Neural crest cell (in vitro differentiated cells): ENCODE measurements around the gene FGFBP1. TPM values are rescaled to one million over a fixed set of nuclear protein-coding genes. Genes with fewer than 3 reads are reported as not detected.

Source experiments
- DNase-seq: peaks from one replicate; pipeline ENCODE4 v3.0.0; 2021; ENCODE audit warnings: low read depth, mixed read lengths, low spot score
- H3K27ac Mint-ChIP-seq: one replicate; pipeline ENCODE4 v1.8.0; 2021; ENCODE audit warnings: mild to moderate bottlenecking, mixed read lengths; ENCODE audit not compliant: unreplicated experiment
- H3K27me3 Mint-ChIP-seq: 2 replicates; pipeline ENCODE4 v1.8.0; 2021; ENCODE audit warnings: low read depth, mild to moderate bottlenecking, mixed read lengths
- H3K36me3 Mint-ChIP-seq: 2 replicates; pipeline ENCODE4 v1.8.0; 2021; ENCODE audit warnings: low read depth, mild to moderate bottlenecking, mixed read lengths
- H3K4me1 Mint-ChIP-seq: 2 replicates; pipeline ENCODE4 v1.8.0; 2021; ENCODE audit warnings: mixed read lengths
- H3K4me3 Mint-ChIP-seq: one replicate; pipeline ENCODE4 v1.8.0; 2021; ENCODE audit warnings: mild to moderate bottlenecking, mixed read lengths
- H3K9me3 Mint-ChIP-seq: 2 replicates; pipeline ENCODE4 v1.8.0; 2021; ENCODE audit warnings: mixed read lengths
- CTCF ChIP-seq: fragments of 200-600 bp; sonication (generic); conservative IDR thresholded peaks from 2 replicates; pipeline ENCODE4 v1.5.0; 2021; ENCODE audit warnings: antibody characterized with exemption, mild to moderate bottlenecking
- total RNA-seq: library from RNA; stranded (reverse); gene quantifications from 2 replicates; pipeline ENCODE4 v1.2.1, GENCODE V29; 2021

Gene FGFBP1
- total RNA-seq, 1 donor from 2014 or later, result not detected

- no peak for TF ChIP-seq CTCF
- no peaks in the 10 kb centered on the region for H3K36me3 Mint-ChIP-seq
- H3K4me3 Mint-ChIP-seq, result no peak overlapping the region
- no peak for DNase-seq
- H3K4me1 Mint-ChIP-seq, result no peaks in the 10 kb centered on the region
- peaks cover 9% of the 10 kb centered on the region for H3K27me3 Mint-ChIP-seq
- no peaks in the 10 kb centered on the region for H3K9me3 Mint-ChIP-seq
- H3K27ac Mint-ChIP-seq, result no peak overlapping the region
These were observed 12.1 kb downstream of the FGFBP1 start for GRCh38 chr4:15926486-15926885.

DNA sequence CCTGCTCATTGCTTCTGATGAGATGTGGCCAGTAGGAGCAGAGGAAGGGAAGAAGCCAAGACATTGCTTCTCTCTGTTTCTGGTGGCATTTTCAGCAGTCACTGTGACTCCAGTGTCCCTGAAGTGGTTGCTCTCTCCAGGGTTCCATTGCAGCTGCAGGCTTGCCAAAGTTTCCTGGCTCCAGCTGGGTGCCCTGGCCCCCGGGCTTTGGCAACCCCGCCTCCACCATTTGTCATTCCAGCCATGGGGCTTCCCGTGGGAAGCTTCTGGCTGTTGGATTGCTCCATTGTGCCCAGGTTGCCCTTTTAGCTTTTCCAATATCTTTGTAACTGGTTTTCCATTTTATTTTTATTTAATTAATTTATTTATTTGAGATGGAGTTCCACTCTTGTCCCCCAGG is 12.7 kb downstream of the FGFBP1 start:
- H3K27me3 Mint-ChIP-seq, result peaks cover 9% of the 10 kb centered on the region
- no peak overlapping the region for H3K4me3 Mint-ChIP-seq
- DNase-seq, result no peak
- H3K27ac Mint-ChIP-seq, result no peak overlapping the region
- TF ChIP-seq CTCF, result no peak
- H3K9me3 Mint-ChIP-seq, result no peaks in the 10 kb centered on the region
- no peaks in the 10 kb centered on the region for H3K4me1 Mint-ChIP-seq
- no peaks in the 10 kb centered on the region for H3K36me3 Mint-ChIP-seq

DNA sequence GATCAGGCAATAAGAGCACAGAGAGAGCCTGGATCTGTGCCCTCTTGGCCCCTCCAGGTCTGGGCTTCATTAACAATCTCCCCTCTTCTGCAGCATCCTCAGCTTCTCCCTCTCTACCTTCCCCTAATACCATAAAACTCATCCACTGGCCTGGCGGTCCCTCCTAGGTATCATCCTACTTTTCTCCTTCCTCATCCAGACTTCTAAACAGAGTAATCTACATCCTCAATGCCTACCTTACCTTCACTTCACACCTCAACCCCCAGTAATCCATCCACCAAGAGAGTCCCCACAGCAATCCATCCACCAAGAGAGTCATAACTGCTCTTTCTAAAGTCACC is 17.0 kb downstream of the FGFBP1 start:
- Mint-ChIP-seq H3K4me1 (no peaks in the 10 kb centered on the region), H3K36me3 (no peaks in the 10 kb centered on the region), H3K27me3 (peaks cover 9% of the 10 kb centered on the region), H3K4me3 (no peak overlapping the region), H3K27ac (no peak overlapping the region), H3K9me3 (no peaks in the 10 kb centered on the region)
- DNase-seq, result no peak
- no peak for TF ChIP-seq CTCF

DNA sequence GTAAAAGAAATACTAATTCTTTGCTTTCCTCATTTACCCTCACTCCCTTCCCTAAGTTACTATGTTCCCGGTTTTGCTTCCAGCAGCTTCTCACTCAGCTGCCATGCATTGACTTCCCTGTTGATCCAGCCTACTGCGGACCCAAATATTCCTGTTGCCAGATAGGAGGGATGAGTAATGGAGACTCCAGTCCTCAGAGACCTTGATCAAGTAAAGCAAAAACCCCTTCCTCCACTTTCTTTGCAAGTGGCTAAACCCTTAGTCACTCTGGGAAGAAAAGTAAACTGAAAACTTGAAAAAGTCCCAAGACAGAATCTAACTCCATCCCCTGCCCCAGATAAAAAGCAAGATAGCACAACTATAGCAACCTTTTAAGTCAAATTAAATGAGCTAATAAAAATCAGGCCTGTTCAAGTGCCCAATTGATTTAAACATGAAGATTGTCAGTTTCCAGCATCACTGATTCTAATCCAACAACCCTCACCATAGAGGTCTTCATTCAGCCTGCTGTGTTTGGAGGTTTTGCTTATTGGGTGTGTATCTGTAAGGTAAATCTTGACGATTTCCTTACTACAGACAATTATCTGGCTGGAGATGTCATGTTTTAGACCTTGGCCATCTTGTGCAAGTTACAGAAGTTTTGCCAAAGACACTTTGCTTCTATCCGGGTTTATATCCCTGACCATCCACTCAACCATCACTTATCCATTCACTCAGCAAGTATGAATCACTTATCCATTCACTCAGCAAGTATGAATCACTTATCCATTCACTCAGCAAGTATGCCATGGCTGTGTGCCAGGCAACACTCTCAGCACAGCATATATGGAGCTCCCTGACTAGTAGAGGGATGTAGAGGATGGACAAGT is 17.6 kb downstream of the FGFBP1 start:
- no peak for TF ChIP-seq CTCF
- Mint-ChIP-seq H3K27me3 (peaks cover 9% of the 10 kb centered on the region), H3K27ac (no peak overlapping the region), H3K9me3 (peaks cover 1% of the 10 kb centered on the region), H3K36me3 (no peaks in the 10 kb centered on the region), H3K4me1 (no peaks in the 10 kb centered on the region), H3K4me3 (no peak overlapping the region)
- no peak for DNase-seq

- Mint-ChIP-seq H3K27me3 (peaks cover 4% of the 10 kb centered on the region), H3K4me1 (peaks cover under 1% of the 10 kb centered on the region), H3K9me3 (peaks cover 4% of the 10 kb centered on the region), H3K27ac (no peak overlapping the region), H3K36me3 (no peaks in the 10 kb centered on the region), H3K4me3 (no peak overlapping the region)
- no peak for DNase-seq
- TF ChIP-seq CTCF, result no peak
These were observed 19.9 kb downstream of the FGFBP1 start for GRCh38 chr4:15918484-15919129.
